Dedifferentiated amniotic fluid mesenchymal stem cell (primary cell): ENCODE data around the gene FHDC1.

Source experiments
- DNase-seq: peaks from one replicate; pipeline ENCODE4 v3.0.0-alpha.2; 2016; ENCODE audit errors: extremely low spot score

FHDC1 gene

GRCh38 chr4:153005899-153006381, 69.8 kb downstream of the FHDC1 start:
- no peak for DNase-seq

- no peak for DNase-seq
Observed at GRCh38 chr4:153008578-153009199, 72.6 kb downstream of the FHDC1 start.

- DNase-seq, result no peak
Observed at GRCh38 chr4:153010146-153010545, 74.0 kb downstream of the FHDC1 start.

- no peak for DNase-seq
Observed at GRCh38 chr4:153013202-153013977, 77.3 kb downstream of the FHDC1 start.

GRCh38 chr4:153014460-153014859, 78.3 kb downstream of the FHDC1 start:
- DNase-seq, result no peak

GRCh38 chr4:153016592-153016991, 80.5 kb downstream of the FHDC1 start:
- DNase-seq, result no peak

GRCh38 chr4:153018031-153018430, 81.9 kb downstream of the FHDC1 start:
- DNase-seq, result no peak

- no peak for DNase-seq
Observed at GRCh38 chr4:153018684-153019083, 82.6 kb downstream of the FHDC1 start.

- DNase-seq, result no peak
Observed at GRCh38 chr4:153019906-153020305, 83.8 kb downstream of the FHDC1 start.

GRCh38 chr4:153020457-153020856, 84.3 kb downstream of the FHDC1 start:
- DNase-seq, result no peak

GRCh38 chr4:153021276-153021675, 85.2 kb downstream of the FHDC1 start:
- no peak for DNase-seq

GRCh38 chr4:153022241-153022715, 86.2 kb downstream of the FHDC1 start:
- DNase-seq, result no peak

- no peak for DNase-seq
Observed at GRCh38 chr4:153023139-153023538, 87.0 kb downstream of the FHDC1 start.

- no peak for DNase-seq
Observed at GRCh38 chr4:153023692-153024394, 87.7 kb downstream of the FHDC1 start.

- DNase-seq, result no peak
Observed at GRCh38 chr4:153024466-153024865, 88.3 kb downstream of the FHDC1 start.

GRCh38 chr4:153025406-153025805, 89.3 kb downstream of the FHDC1 start:
- no peak for DNase-seq

GRCh38 chr4:153026591-153027346, 90.6 kb downstream of the FHDC1 start:
- DNase-seq, result no peak

- DNase-seq, result no peak
Observed at GRCh38 chr4:153027866-153028265, 91.7 kb downstream of the FHDC1 start.

GRCh38 chr4:153028535-153028934, 92.4 kb downstream of the FHDC1 start:
- no peak for DNase-seq
